Keratinocyte (primary cell): ENCODE measurements around the gene ZNF329. TPM values are rescaled to one million over a fixed set of nuclear protein-coding genes. Genes with fewer than 3 reads are reported as not detected.

Experiments used
- DNase-seq: peaks from one replicate; pipeline ENCODE4 v3.0.0-alpha.2; 2011; ENCODE audit warnings: low read depth, missing footprints, low spot score
- FAIRE-seq: peaks from 2 replicates; lab custom pipeline; 2011; peaks lifted over from hg19 to GRCh38; lab: Jason Lieb, UNC
- H2AFZ ChIP-seq: 2 replicates; pipeline ENCODE4 v1.6.0; 2012; ENCODE audit warnings: low read length, control low read depth, inconsistent platforms; ENCODE audit not compliant: control insufficient read depth
- H3K27ac ChIP-seq: 2 replicates; pipeline ENCODE4 v1.5.1; 2011; ENCODE audit warnings: low read length; ENCODE audit not compliant: control insufficient read depth, insufficient read depth
- H3K27me3 ChIP-seq: 3 replicates; pipeline ENCODE4 v1.6.0; 2011; ENCODE audit warnings: low read length; ENCODE audit not compliant: control insufficient read depth, insufficient read depth; ENCODE audit errors: extremely low read depth
- H3K36me3 ChIP-seq, 2 experiments: 2 replicates in 1 of 2; 3 replicates in 1 of 2; pipeline ENCODE4 v1.5.1; 2011; ENCODE audit warnings: low read length in 2 of 2, mild to moderate bottlenecking in 1 of 2; ENCODE audit not compliant: control insufficient read depth in 2 of 2, insufficient read depth in 2 of 2; ENCODE audit errors: extremely low read depth in 1 of 2
- H3K4me1 ChIP-seq: 3 replicates; pipeline ENCODE4 v1.5.1; 2011; ENCODE audit warnings: low read length; ENCODE audit not compliant: control insufficient read depth, insufficient read depth; ENCODE audit errors: extremely low read depth
- H3K4me2 ChIP-seq: 3 replicates; pipeline ENCODE4 v1.6.0; 2011; ENCODE audit warnings: low read depth, low read length; ENCODE audit not compliant: control insufficient read depth, insufficient read depth; ENCODE audit errors: extremely low read depth
- H3K4me3 ChIP-seq, 3 experiments: fragments of 200-600 bp in 1 of 3; sonication (generic) in 1 of 3; 2 replicates in 2 of 3; 3 replicates in 1 of 3; pipeline ENCODE4 v1.5.1; 2011 to 2016; ENCODE audit warnings: low read length in 3 of 3, mild to moderate bottlenecking in 3 of 3, control low read depth in 2 of 3, inconsistent platforms in 1 of 3, low read depth in 1 of 3, mixed read lengths in 1 of 3, mixed run types in 1 of 3, moderate library complexity in 1 of 3; ENCODE audit not compliant: control insufficient read depth in 2 of 3, insufficient read depth in 2 of 3; ENCODE audit errors: extremely low read depth in 1 of 3
- H3K79me2 ChIP-seq: 2 replicates; pipeline ENCODE4 v1.6.0; 2012; ENCODE audit warnings: low read length; ENCODE audit not compliant: control insufficient read depth, insufficient read depth
- H3K9ac ChIP-seq: 3 replicates; pipeline ENCODE4 v1.6.0; 2011; ENCODE audit warnings: low read length; ENCODE audit not compliant: control insufficient read depth, insufficient read depth; ENCODE audit errors: extremely low read depth
- H3K9me1 ChIP-seq: 3 replicates; pipeline ENCODE4 v1.6.0; 2011; ENCODE audit warnings: low read length; ENCODE audit not compliant: control insufficient read depth, insufficient read depth; ENCODE audit errors: extremely low read depth
- H3K9me3 ChIP-seq: 2 replicates; pipeline ENCODE4 v1.5.1; 2012; ENCODE audit warnings: low read depth, low read length; ENCODE audit not compliant: control insufficient read depth
- H4K20me1 ChIP-seq: 3 replicates; pipeline ENCODE4 v1.6.0; 2011; ENCODE audit warnings: low read length; ENCODE audit not compliant: control insufficient read depth, insufficient read depth; ENCODE audit errors: extremely low read depth
- CTCF ChIP-seq, 3 experiments: IDR thresholded peaks in 1 of 3; conservative IDR thresholded peaks in 1 of 3; optimal IDR thresholded peaks in 1 of 3; 2 replicates in 2 of 3; 3 replicates in 1 of 3; pipeline versions ENCODE3 to v1.5.1; 2011; ENCODE audit warnings: low read length in 3 of 3, mild to moderate bottlenecking in 3 of 3, moderate library complexity in 2 of 3, control low read depth in 1 of 3, inconsistent platforms in 1 of 3; ENCODE audit not compliant: insufficient read depth in 2 of 3; ENCODE audit errors: extremely low read depth in 1 of 3
- EZH2 ChIP-seq: IDR thresholded peaks from one replicate; pipeline ENCODE4 v1.6.1; 2012; ENCODE audit warnings: inconsistent platforms, mild to moderate bottlenecking, low read length, moderate library complexity
- dilution Hi-C: fragments of 300-500 bp; cut with MboI; formaldehyde crosslinking; loops from one replicate; pipeline ENCODE4 v1.7.0; 2020; ENCODE audit warnings: low sequenced_read_pairs; ENCODE audit not compliant: extremely low pct_ligation_motif_present
- polyA plus RNA-seq, 5 experiments: library from polyadenylated mRNA; depleted of rRNA in 3 of 5; stranded (reverse) in 3 of 5; stranded (forward) in 1 of 5; unstranded in 1 of 5; fragments of >200 nt; gene quantifications; 1 replicate in 1 of 5; 2 replicates in 3 of 5; 3 replicates in 1 of 5; pipeline versions ENCODE4 v1.2.1 to v1.2.3, GENCODE V29; 2011 to 2012; ENCODE audit warnings: missing spikeins in 2 of 5, low read depth in 1 of 5, low replicate concordance in 1 of 5

ZNF329 gene
- polyA plus RNA-seq, 1 donor (not counting 4 experiments of a cell fraction or from before 2014, with no cell fraction given), result 8.5 TPM

- Histone ChIP-seq H4K20me1 (no peaks in the 10 kb centered on the region), H3K27me3 (no peaks in the 10 kb centered on the region), H3K4me2 (no peak overlapping the region), H3K9me3 (peaks cover 25% of the 10 kb centered on the region), H3K9ac (no peak overlapping the region), H3K27ac (no peak overlapping the region), H3K36me3 (peaks cover 0 to 8% of the 10 kb centered on the region in 2 experiments), H2AFZ (no peak overlapping the region), H3K9me1 (no peaks in the 10 kb centered on the region), H3K4me3 (no peak overlapping the region), H3K79me2 (no peaks in the 10 kb centered on the region), H3K4me1 (no peaks in the 10 kb centered on the region)
- FAIRE-seq, result no peak
- dilution Hi-C loops, result no loop called here
- TF ChIP-seq EZH2 (no peak), CTCF (optimal IDR thresholded peaks at IDR 0.05 in 1 of 3, IDR thresholded peaks at IDR 0.05 in 1 of 3, conservative IDR thresholded peaks at IDR 0.05 in 1 of 3; ENCODE audit: extremely low read depth in 1 of 3, insufficient read depth in 2 of 3, low read length in 3 of 3) (no peak)
- no peak for DNase-seq
These were observed 67.6 kb downstream of the ZNF329 start for GRCh38 chr19:58083021-58083420.

GRCh38 chr19:58079792-58080191 lies 70.8 kb downstream of the ZNF329 start:
- H4K20me1 ChIP-seq, result no peaks in the 10 kb centered on the region
- H3K9me1 ChIP-seq, result no peaks in the 10 kb centered on the region
- no peak overlapping the region for H3K9ac ChIP-seq
- TF ChIP-seq CTCF (optimal IDR thresholded peaks at IDR 0.05 in 1 of 3, IDR thresholded peaks at IDR 0.05 in 1 of 3, conservative IDR thresholded peaks at IDR 0.05 in 1 of 3; ENCODE audit: extremely low read depth in 1 of 3, insufficient read depth in 2 of 3, low read length in 3 of 3) (no peak), EZH2 (no peak)
- H3K4me2 ChIP-seq, result no peak overlapping the region
- H3K9me3 ChIP-seq, result peaks cover 12% of the 10 kb centered on the region
- H3K4me1 ChIP-seq, result no peaks in the 10 kb centered on the region
- no peaks in the 10 kb centered on the region for H3K27me3 ChIP-seq
- FAIRE-seq (no peak), DNase-seq (no peak)
- no peak overlapping the region for H3K27ac ChIP-seq
- peaks cover 0 to 3% of the 10 kb centered on the region in 2 experiments for H3K36me3 ChIP-seq
- dilution Hi-C loops, result no loop called here
- no peaks in the 10 kb centered on the region for H3K79me2 ChIP-seq
- H3K4me3 ChIP-seq, result no peak overlapping the region
- H2AFZ ChIP-seq, result no peak overlapping the region

Other genes starting within 250 kb of the ZNF329 start
- gene ZNF417, start 234.2 kb downstream of the ZNF329 start, polyA plus RNA-seq, result 2.9 to 6.1 TPM (median 5.8 TPM) in 3 replicates
- gene ZNF418, start 215.4 kb downstream of the ZNF329 start, polyA plus RNA-seq, result 2.1 to 3.9 TPM (median 2.9 TPM) in 3 replicates
- gene ZNF256, start 203.1 kb downstream of the ZNF329 start, polyA plus RNA-seq, result 3.7 to 5.3 TPM (median 5.3 TPM) in 3 replicates
- gene C19orf18, start 176.3 kb downstream of the ZNF329 start, polyA plus RNA-seq, result 0.24 to 0.59 TPM (median 0.48 TPM) in 3 replicates
- 2.8 to 3.5 TPM (median 3.5 TPM) in 3 replicates for gene ZNF606, start 148.0 kb downstream of the ZNF329 start, polyA plus RNA-seq
- not detected in 3 replicates for gene ZSCAN1, start 116.8 kb downstream of the ZNF329 start, polyA plus RNA-seq
- 2.7 to 6.7 TPM (median 3.4 TPM) in 3 replicates for gene ZNF135, start 91.5 kb downstream of the ZNF329 start, polyA plus RNA-seq
- gene ZSCAN18, start 52.6 kb downstream of the ZNF329 start, polyA plus RNA-seq, result 13.5 to 24.6 TPM (median 16.1 TPM) in 3 replicates
- gene ZNF274, start 32.3 kb upstream of the ZNF329 start, polyA plus RNA-seq, result 25.0 to 31.2 TPM (median 25.9 TPM) in 3 replicates
- 28.2 to 38.4 TPM (median 30.9 TPM) in 3 replicates for gene ZNF544, start 78.1 kb upstream of the ZNF329 start, polyA plus RNA-seq
- gene ZNF8, start 128.2 kb upstream of the ZNF329 start, polyA plus RNA-seq, result 2.5 to 2.8 TPM (median 2.7 TPM) in 3 replicates
- 42.5 to 48.6 TPM (median 44.8 TPM) in 3 replicates for gene ERVK3-1, start 154.6 kb upstream of the ZNF329 start, polyA plus RNA-seq
- gene ZSCAN22, start 176.2 kb upstream of the ZNF329 start, polyA plus RNA-seq, result 2.5 to 3.4 TPM (median 2.8 TPM) in 3 replicates
- gene A1BG, start 202.7 kb upstream of the ZNF329 start, polyA plus RNA-seq, result 1.4 to 2.5 TPM (median 1.8 TPM) in 3 replicates
- gene ZNF497, start 212.0 kb upstream of the ZNF329 start, polyA plus RNA-seq, result 0.29 to 0.72 TPM (median 0.32 TPM) in 3 replicates
- 0.29 to 1.0 TPM (median 0.39 TPM) in 3 replicates for gene ZNF837, start 230.2 kb upstream of the ZNF329 start, polyA plus RNA-seq
- gene RPS5, start 236.5 kb upstream of the ZNF329 start, polyA plus RNA-seq, result 1,865 to 3,107 TPM (median 2,056 TPM) in 3 replicates
- 0.06 TPM in 1 of 3 replicates, not detected in the others for gene RNF225, start 244.9 kb upstream of the ZNF329 start, polyA plus RNA-seq